H9 (cell line): ENCODE results near the gene TBC1D19. TPM values are rescaled to one million over a fixed set of nuclear protein-coding genes. Genes with fewer than 3 reads are reported as not detected.
A peak's percentile ranks its signal among the peaks of the same experiment; 100 is the strongest.

Experiments
- DNase-seq: peaks from one replicate; pipeline ENCODE4 v3.0.0-alpha.2; 2017
- H2AFZ ChIP-seq: one replicate; pipeline ENCODE4 v1.6.1; 2013; ENCODE audit warnings: mild to moderate bottlenecking, low read length, control low read depth, moderate library complexity
- H2AK5ac ChIP-seq: 2 replicates; pipeline ENCODE4 v1.6.1; 2013; ENCODE audit warnings: low read length, control low read depth, mixed read lengths; ENCODE audit not compliant: insufficient read length
- H2BK120ac ChIP-seq: one replicate; pipeline ENCODE4 v1.6.1; 2013; ENCODE audit warnings: low read depth, mild to moderate bottlenecking, low read length, control low read depth, inconsistent platforms; ENCODE audit not compliant: poor library complexity, severe bottlenecking
- H2BK12ac ChIP-seq: 2 replicates; pipeline ENCODE4 v1.6.1; 2013; ENCODE audit warnings: low read length, control low read depth, mixed read lengths, low read depth; ENCODE audit not compliant: insufficient read length
- H2BK15ac ChIP-seq: 2 replicates; pipeline ENCODE4 v1.6.1; 2013; ENCODE audit warnings: low read depth, low read length, control low read depth
- H2BK20ac ChIP-seq: one replicate; pipeline ENCODE4 v1.6.1; 2013; ENCODE audit warnings: low read depth, mild to moderate bottlenecking, low read length, control low read depth, inconsistent platforms; ENCODE audit not compliant: poor library complexity, severe bottlenecking
- H2BK5ac ChIP-seq: 2 replicates; pipeline ENCODE4 v1.6.1; 2013; ENCODE audit warnings: low read length, control low read depth, mixed read lengths; ENCODE audit not compliant: insufficient read length
- H3K14ac ChIP-seq: 2 replicates; pipeline ENCODE4 v1.6.1; 2013; ENCODE audit warnings: low read length, control low read depth; ENCODE audit not compliant: insufficient read depth
- H3K18ac ChIP-seq: 2 replicates; pipeline ENCODE4 v1.6.1; 2013; ENCODE audit warnings: low read depth, mild to moderate bottlenecking, mixed read lengths, low read length, control low read depth; ENCODE audit not compliant: insufficient read length
- H3K23ac ChIP-seq: 2 replicates; pipeline ENCODE4 v1.6.1; 2013; ENCODE audit warnings: low read length, control low read depth, mixed read lengths, low read depth; ENCODE audit not compliant: insufficient read length
- H3K23me2 ChIP-seq: 2 replicates; pipeline ENCODE4 v1.6.1; 2013; ENCODE audit warnings: low read depth, mild to moderate bottlenecking, mixed read lengths, low read length, control low read depth; ENCODE audit not compliant: insufficient read length, poor library complexity, severe bottlenecking
- H3K27ac ChIP-seq: 2 replicates; pipeline ENCODE4 v1.5.1; 2013; ENCODE audit warnings: low read length, control low read depth, mixed read lengths, low read depth; ENCODE audit not compliant: insufficient read length
- H3K27me3 ChIP-seq: 2 replicates; pipeline ENCODE4 v1.6.1; 2013; ENCODE audit warnings: low read length, control low read depth, inconsistent platforms; ENCODE audit not compliant: insufficient read depth
- H3K4ac ChIP-seq: 2 replicates; pipeline ENCODE4 v1.6.1; 2013; ENCODE audit warnings: low read depth, mild to moderate bottlenecking, control low read depth, inconsistent platforms, low read length, moderate library complexity
- H3K4me1 ChIP-seq: 2 replicates; pipeline ENCODE4 v1.6.1; 2013; ENCODE audit warnings: low read length, control low read depth, inconsistent platforms; ENCODE audit not compliant: insufficient read depth
- H3K4me2 ChIP-seq: 2 replicates; pipeline ENCODE4 v1.6.1; 2013; ENCODE audit warnings: low read length, control low read depth, mixed read lengths; ENCODE audit not compliant: insufficient read length, insufficient read depth
- H3K56ac ChIP-seq: 2 replicates; pipeline ENCODE4 v1.6.1; 2013; ENCODE audit warnings: low read depth, mild to moderate bottlenecking, mixed read lengths, low read length, control low read depth; ENCODE audit not compliant: insufficient read length
- H3K79me1 ChIP-seq: 2 replicates; pipeline ENCODE4 v1.6.1; 2013; ENCODE audit warnings: low read depth, mild to moderate bottlenecking, moderate library complexity, low read length, control low read depth, inconsistent platforms; ENCODE audit not compliant: insufficient read depth, poor library complexity, severe bottlenecking
- H3K79me2 ChIP-seq: 2 replicates; pipeline ENCODE4 v1.6.1; 2013; ENCODE audit warnings: low read length, control low read depth, inconsistent platforms; ENCODE audit not compliant: insufficient read depth
- H3K9ac ChIP-seq: 2 replicates; pipeline ENCODE4 v1.6.1; 2013; ENCODE audit warnings: low read length, control low read depth, mixed read lengths; ENCODE audit not compliant: insufficient read length; ENCODE audit errors: extremely low read depth
- H3K9me3 ChIP-seq: one replicate; pipeline ENCODE4 v1.6.1; 2013; ENCODE audit warnings: low read depth, low read length, inconsistent platforms; ENCODE audit not compliant: control insufficient read depth
- H3T11ph ChIP-seq: one replicate; pipeline ENCODE4 v1.6.1; 2013; ENCODE audit warnings: mild to moderate bottlenecking, low read length, control low read depth, inconsistent platforms
- H4K20me1 ChIP-seq: one replicate; pipeline ENCODE4 v1.6.1; 2013; ENCODE audit not compliant: control insufficient read depth, insufficient read length, insufficient read depth
- H4K5ac ChIP-seq: 2 replicates; pipeline ENCODE4 v1.6.1; 2013; ENCODE audit warnings: low read depth, mild to moderate bottlenecking, mixed read lengths, low read length, control low read depth; ENCODE audit not compliant: insufficient read length
- H4K8ac ChIP-seq: replicated peaks from 2 replicates; pipeline ENCODE4 v1.6.1; 2013; ENCODE audit warnings: low read length, control low read depth, mixed read lengths, low read depth; ENCODE audit not compliant: insufficient read length
- H4K91ac ChIP-seq: 2 replicates; pipeline ENCODE4 v1.6.1; 2013; ENCODE audit warnings: low read depth, mild to moderate bottlenecking, moderate library complexity, mixed read lengths, low read length, control low read depth; ENCODE audit not compliant: insufficient read length
- H3K27ac Mint-ChIP-seq, 3 experiments: 2 replicates in 2 of 3; 3 replicates in 1 of 3; pipeline ENCODE4 v1.8.0; 2020 to 2021; ENCODE audit warnings: mixed read lengths in 3 of 3, mild to moderate bottlenecking in 1 of 3, moderate library complexity in 1 of 3
- H3K27me3 Mint-ChIP-seq: 2 replicates; pipeline ENCODE4 v1.8.0; 2021; ENCODE audit warnings: low read depth, mild to moderate bottlenecking, moderate library complexity, mixed read lengths
- H3K36me3 Mint-ChIP-seq, 3 experiments: 2 replicates in 2 of 3; 3 replicates in 1 of 3; pipeline ENCODE4 v1.8.0; 2020 to 2021; ENCODE audit warnings: low read depth in 3 of 3, mixed read lengths in 3 of 3; ENCODE audit not compliant: insufficient read depth in 1 of 3
- H3K4me1 Mint-ChIP-seq, 2 experiments: 2 replicates each; pipeline ENCODE4 v1.8.0; 2020; ENCODE audit warnings: mixed read lengths in 2 of 2
- H3K4me3 Mint-ChIP-seq, 2 experiments: 2 replicates in 1 of 2; 3 replicates in 1 of 2; pipeline ENCODE4 v1.8.0; 2020 to 2021; ENCODE audit warnings: mild to moderate bottlenecking in 2 of 2, mixed read lengths in 2 of 2, moderate library complexity in 1 of 2
- H3K9me3 Mint-ChIP-seq, 2 experiments: 2 replicates in 1 of 2; 3 replicates in 1 of 2; pipeline ENCODE4 v1.8.0; 2020; ENCODE audit warnings: mild to moderate bottlenecking in 2 of 2, mixed read lengths in 2 of 2, moderate library complexity in 1 of 2
- WGBS: extraction: QIAGEN DNeasy Blood & Tissue Kit; methylation state at CpG from one replicate; pipeline ENCODE4 v1.1.7; 2013; ENCODE audit warnings: missing lambda C conversion rate, low lambda C conversion rate, mixed read lengths; ENCODE audit not compliant: insufficient read length; ENCODE audit errors: extremely low coverage; 5-methylcytosine and 5-hydroxymethylcytosine counted together
- total RNA-seq: library from RNA; stranded (reverse); gene quantifications from 2 replicates; pipeline ENCODE4 v1.2.1, GENCODE V29; 2021
- TF ChIP-seq, protein P1 (sequence below): fragments of 200-600 bp; sonication (generic); conservative IDR thresholded peaks from 3 replicates; pipeline ENCODE4 v1.8.0; 2021; ENCODE audit warnings: antibody characterized with exemption, mild to moderate bottlenecking

TBC1D19 gene
- total RNA-seq, 1 experiment from 2014 or later: 3.2 TPM

DNA sequence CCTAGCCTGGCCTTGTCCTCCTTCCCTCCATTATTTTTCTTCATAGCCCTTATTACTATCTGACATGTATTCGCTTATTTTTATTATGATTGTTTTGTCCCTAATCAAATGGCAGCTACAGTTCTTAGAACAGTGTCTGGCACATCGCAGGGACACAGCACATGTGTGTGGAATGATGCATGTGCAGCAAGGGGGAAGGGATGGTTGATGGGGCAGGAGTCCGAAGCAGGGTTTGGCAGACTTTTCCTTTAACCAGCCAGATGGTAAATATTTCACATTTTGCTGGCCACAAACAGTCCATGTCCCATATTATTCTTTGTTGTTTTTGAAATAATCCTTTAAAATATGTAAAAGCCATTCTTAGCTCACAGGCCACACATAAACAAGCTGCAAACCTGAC lies 148.5 kb downstream of the TBC1D19 start:
- peak overlapping the region in 1 of 3 experiments; percentile 46; a peak in 1 of 7 replicates for H3K27ac Mint-ChIP-seq
- H3K4me1 Mint-ChIP-seq: no peaks in the 10 kb centered on the region
- H3K27ac ChIP-seq: no peak overlapping the region
- H3K27me3 ChIP-seq: no peaks in the 10 kb centered on the region
- H3K4me2 ChIP-seq: no peak overlapping the region
- H2BK12ac ChIP-seq: no peak overlapping the region
- TF ChIP-seq, protein P1, sequence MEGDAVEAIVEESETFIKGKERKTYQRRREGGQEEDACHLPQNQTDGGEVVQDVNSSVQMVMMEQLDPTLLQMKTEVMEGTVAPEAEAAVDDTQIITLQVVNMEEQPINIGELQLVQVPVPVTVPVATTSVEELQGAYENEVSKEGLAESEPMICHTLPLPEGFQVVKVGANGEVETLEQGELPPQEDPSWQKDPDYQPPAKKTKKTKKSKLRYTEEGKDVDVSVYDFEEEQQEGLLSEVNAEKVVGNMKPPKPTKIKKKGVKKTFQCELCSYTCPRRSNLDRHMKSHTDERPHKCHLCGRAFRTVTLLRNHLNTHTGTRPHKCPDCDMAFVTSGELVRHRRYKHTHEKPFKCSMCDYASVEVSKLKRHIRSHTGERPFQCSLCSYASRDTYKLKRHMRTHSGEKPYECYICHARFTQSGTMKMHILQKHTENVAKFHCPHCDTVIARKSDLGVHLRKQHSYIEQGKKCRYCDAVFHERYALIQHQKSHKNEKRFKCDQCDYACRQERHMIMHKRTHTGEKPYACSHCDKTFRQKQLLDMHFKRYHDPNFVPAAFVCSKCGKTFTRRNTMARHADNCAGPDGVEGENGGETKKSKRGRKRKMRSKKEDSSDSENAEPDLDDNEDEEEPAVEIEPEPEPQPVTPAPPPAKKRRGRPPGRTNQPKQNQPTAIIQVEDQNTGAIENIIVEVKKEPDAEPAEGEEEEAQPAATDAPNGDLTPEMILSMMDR: no peak
- no peak overlapping the region for H4K8ac ChIP-seq
- H3K23me2 ChIP-seq: no peaks in the 10 kb centered on the region
- H3K79me2 ChIP-seq: no peaks in the 10 kb centered on the region
- no peak overlapping the region for H4K5ac ChIP-seq
- H3K9me3 Mint-ChIP-seq: no peaks in the 10 kb centered on the region
- no peak overlapping the region for H3K9ac ChIP-seq
- no peak overlapping the region for H3K18ac ChIP-seq
- H2AK5ac ChIP-seq: no peak overlapping the region
- no peaks in the 10 kb centered on the region for H3K79me1 ChIP-seq
- no peak overlapping the region for H4K91ac ChIP-seq
- no peaks in the 10 kb centered on the region for H3K27me3 Mint-ChIP-seq
- no peak overlapping the region for H3T11ph ChIP-seq
- no peak overlapping the region for H3K56ac ChIP-seq
- no peak overlapping the region for H3K14ac ChIP-seq
- H3K4me1 ChIP-seq: no peaks in the 10 kb centered on the region
- no peaks in the 10 kb centered on the region for H3K36me3 Mint-ChIP-seq
- no peaks in the 10 kb centered on the region for H3K9me3 ChIP-seq
- no peak for DNase-seq
- H3K4ac ChIP-seq: no peak overlapping the region
- no peak overlapping the region for H2BK120ac ChIP-seq
- H3K23ac ChIP-seq: no peak overlapping the region
- no peak overlapping the region for H3K4me3 Mint-ChIP-seq
- no peak overlapping the region for H2BK15ac ChIP-seq
- H2AFZ ChIP-seq: no peak overlapping the region
- WGBS: no CpG with 5 or more reads among the region's 3 CpGs
- no peaks in the 10 kb centered on the region for H4K20me1 ChIP-seq
- H2BK5ac ChIP-seq: no peak overlapping the region
- H2BK20ac ChIP-seq: no peak overlapping the region
